Ishikawa (cell line): ENCODE data around the gene OR4K13.

ENCODE experiments used
- CEBPB ChIP-seq: IDR thresholded peaks from 2 replicates; pipeline ENCODE4 v1.6.1; 2012
- CREB1 ChIP-seq: IDR thresholded peaks from 2 replicates; pipeline ENCODE4 v1.6.1; 2012; ENCODE audit warnings: low read depth
- EGR1 ChIP-seq: IDR thresholded peaks from 2 replicates; pipeline ENCODE4 v1.6.1; 2012
- EP300 ChIP-seq: IDR thresholded peaks from 2 replicates; pipeline ENCODE4 v1.6.1; 2012; ENCODE audit warnings: borderline replicate concordance
- FOXM1 ChIP-seq: IDR thresholded peaks from 2 replicates; pipeline ENCODE4 v1.6.1; 2012; ENCODE audit warnings: low read depth, borderline replicate concordance
- MAX ChIP-seq: IDR thresholded peaks from 2 replicates; pipeline ENCODE4 v1.6.1; 2012
- NFIC ChIP-seq: IDR thresholded peaks from 2 replicates; pipeline ENCODE4 v1.6.1; 2012
- RAD21 ChIP-seq: IDR thresholded peaks from 2 replicates; pipeline ENCODE4 v1.6.1; 2012; ENCODE audit warnings: low read depth
- REST ChIP-seq: IDR thresholded peaks from 2 replicates; pipeline ENCODE4 v1.6.1; 2012; ENCODE audit warnings: low read depth, mild to moderate bottlenecking
- TAF1 ChIP-seq: IDR thresholded peaks from 2 replicates; pipeline ENCODE4 v1.6.1; 2012; ENCODE audit warnings: low read depth, mild to moderate bottlenecking
- TCF12 ChIP-seq: IDR thresholded peaks from 2 replicates; pipeline ENCODE4 v1.6.1; 2012; ENCODE audit warnings: low read depth
- TEAD4 ChIP-seq: IDR thresholded peaks from 2 replicates; pipeline ENCODE4 v1.6.1; 2012
- USF1 ChIP-seq: IDR thresholded peaks from 2 replicates; pipeline ENCODE4 v1.6.1; 2012
- YY1 ChIP-seq: IDR thresholded peaks from 2 replicates; pipeline ENCODE4 v1.6.1; 2012; ENCODE audit warnings: low read depth
- ZBTB7A ChIP-seq: IDR thresholded peaks from 2 replicates; pipeline ENCODE4 v1.6.1; 2012; ENCODE audit warnings: low read depth

Gene OR4K13

GRCh38 chr14:20035938-20036337 is at the start of gene OR4K13:
OR4K13 (minus strand) TSS chr14:20036038; CDS start chr14:20034758, 1,280 bp downstream.
- TF ChIP-seq FOXM1 (no peak), CREB1 (no peak), TCF12 (no peak), REST (no peak), ZBTB7A (no peak)

GRCh38 chr14:20059745-20060144 is 23.9 kb upstream of the OR4K13 start, which contains the start of gene OR4L1:
OR4L1 (plus strand) TSS chr14:20060045; CDS start chr14:20060045, 0 bp downstream.
- TF ChIP-seq CREB1 = no peak
- TF ChIP-seq USF1 = no peak
- TF ChIP-seq REST = no peak
- TF ChIP-seq CEBPB = no peak
- no peak for TF ChIP-seq NFIC
- no peak for TF ChIP-seq TAF1
- TF ChIP-seq TEAD4 = no peak
- TF ChIP-seq MAX = no peak
- TF ChIP-seq EP300 = no peak
- no peak for TF ChIP-seq RAD21
- no peak for TF ChIP-seq FOXM1
- TF ChIP-seq EGR1 = no peak
- no peak for TF ChIP-seq YY1
- TF ChIP-seq TCF12 = no peak
- TF ChIP-seq ZBTB7A = no peak

GRCh38 chr14:20048202-20048601 is 12.4 kb upstream of the OR4K13 start:
- no peak for TF ChIP-seq FOXM1

GRCh38 chr14:20044243-20044642 is 8.4 kb upstream of the OR4K13 start:
- TF ChIP-seq CREB1 = no peak
- no peak for TF ChIP-seq RAD21
- no peak for TF ChIP-seq ZBTB7A
- no peak for TF ChIP-seq NFIC
- TF ChIP-seq MAX = no peak
- TF ChIP-seq TCF12 = no peak
- no peak for TF ChIP-seq CEBPB
- no peak for TF ChIP-seq TEAD4
- no peak for TF ChIP-seq FOXM1

GRCh38 chr14:20035449-20035848 is 389 bp downstream of the OR4K13 start:
- TF ChIP-seq USF1 (no peak), TCF12 (no peak), ZBTB7A (no peak), TAF1 (no peak), REST (no peak), EGR1 (no peak)

- TF ChIP-seq EGR1 (no peak), MAX (no peak), EP300 (no peak)
These were observed 4.8 kb downstream of the OR4K13 start for GRCh38 chr14:20031058-20031457.
